Measurements from ENCODE around the gene PALM.

The PALM gene

DNA sequence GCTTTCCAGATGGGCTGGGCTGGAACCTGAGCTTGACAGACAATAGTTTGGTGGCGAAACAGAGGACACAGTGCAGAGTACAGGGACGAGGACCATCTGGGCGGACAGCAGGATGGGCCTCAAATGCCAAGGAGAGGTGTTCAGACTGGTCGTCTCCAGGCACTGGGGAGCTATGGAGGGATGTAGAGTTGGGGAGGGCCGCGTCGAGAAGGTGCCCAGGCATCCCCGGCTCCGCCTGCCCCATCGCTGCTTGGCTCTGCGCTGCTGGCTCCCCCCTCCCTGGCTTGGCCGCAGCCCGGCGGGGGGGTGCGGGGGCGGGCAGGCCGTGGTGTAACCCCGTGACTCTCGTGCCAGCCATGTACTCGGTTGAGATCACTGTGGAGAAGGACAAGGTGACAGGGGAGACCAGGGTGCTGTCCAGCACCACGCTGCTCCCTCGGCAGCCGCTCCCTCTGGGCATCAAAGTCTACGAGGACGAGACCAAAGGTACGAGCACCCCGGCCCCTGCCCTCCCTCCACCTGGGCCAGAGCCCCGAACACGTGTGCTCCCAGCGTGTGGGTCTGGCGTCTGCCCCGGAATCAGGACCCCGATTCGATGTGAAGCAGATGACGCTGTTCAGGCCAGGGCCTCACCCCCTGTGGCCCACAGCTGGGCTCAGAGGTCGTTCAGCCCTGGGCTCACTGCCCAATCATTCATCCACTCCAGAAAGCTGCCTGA lies 31.4 kb downstream of the PALM start:
- TF ChIP-seq EP300 (IDR thresholded peaks at IDR 0.05; ENCODE audit: borderline replicate concordance) (peak; percentile 90; the same call in 1 of the 2 replicates), RAD21 (IDR thresholded peaks at IDR 0.05; ENCODE audit: low read depth) (peak; percentile 9; the same call in 1 of the 2 replicates), YY1 (IDR thresholded peaks at IDR 0.05; ENCODE audit: low read depth) (0 out of 2 replicates have a peak, but pooled peaks have one; percentile 6), TAF1 (IDR thresholded peaks at IDR 0.05; ENCODE audit: low read depth) (no peak), TEAD4 (IDR thresholded peaks at IDR 0.05) (peak; percentile 59; the same call in 1 of the 2 replicates), EGR1 (IDR thresholded peaks at IDR 0.05) (peak; percentile 99), CREB1 (IDR thresholded peaks at IDR 0.05; ENCODE audit: low read depth) (no peak), TCF12 (IDR thresholded peaks at IDR 0.05; ENCODE audit: low read depth) (peak; percentile 97), NFIC (IDR thresholded peaks at IDR 0.05) (peak; percentile 88), FOXM1 (IDR thresholded peaks at IDR 0.05; ENCODE audit: borderline replicate concordance, low read depth) (peak; percentile 55; the same call in 1 of the 2 replicates), ZBTB7A (IDR thresholded peaks at IDR 0.05; ENCODE audit: low read depth) (peak; percentile 26; the same call in 1 of the 2 replicates), CEBPB (IDR thresholded peaks at IDR 0.05) (no peak; the same call in 1 of the 2 replicates)
- TF ChIP-seq, protein P1, sequence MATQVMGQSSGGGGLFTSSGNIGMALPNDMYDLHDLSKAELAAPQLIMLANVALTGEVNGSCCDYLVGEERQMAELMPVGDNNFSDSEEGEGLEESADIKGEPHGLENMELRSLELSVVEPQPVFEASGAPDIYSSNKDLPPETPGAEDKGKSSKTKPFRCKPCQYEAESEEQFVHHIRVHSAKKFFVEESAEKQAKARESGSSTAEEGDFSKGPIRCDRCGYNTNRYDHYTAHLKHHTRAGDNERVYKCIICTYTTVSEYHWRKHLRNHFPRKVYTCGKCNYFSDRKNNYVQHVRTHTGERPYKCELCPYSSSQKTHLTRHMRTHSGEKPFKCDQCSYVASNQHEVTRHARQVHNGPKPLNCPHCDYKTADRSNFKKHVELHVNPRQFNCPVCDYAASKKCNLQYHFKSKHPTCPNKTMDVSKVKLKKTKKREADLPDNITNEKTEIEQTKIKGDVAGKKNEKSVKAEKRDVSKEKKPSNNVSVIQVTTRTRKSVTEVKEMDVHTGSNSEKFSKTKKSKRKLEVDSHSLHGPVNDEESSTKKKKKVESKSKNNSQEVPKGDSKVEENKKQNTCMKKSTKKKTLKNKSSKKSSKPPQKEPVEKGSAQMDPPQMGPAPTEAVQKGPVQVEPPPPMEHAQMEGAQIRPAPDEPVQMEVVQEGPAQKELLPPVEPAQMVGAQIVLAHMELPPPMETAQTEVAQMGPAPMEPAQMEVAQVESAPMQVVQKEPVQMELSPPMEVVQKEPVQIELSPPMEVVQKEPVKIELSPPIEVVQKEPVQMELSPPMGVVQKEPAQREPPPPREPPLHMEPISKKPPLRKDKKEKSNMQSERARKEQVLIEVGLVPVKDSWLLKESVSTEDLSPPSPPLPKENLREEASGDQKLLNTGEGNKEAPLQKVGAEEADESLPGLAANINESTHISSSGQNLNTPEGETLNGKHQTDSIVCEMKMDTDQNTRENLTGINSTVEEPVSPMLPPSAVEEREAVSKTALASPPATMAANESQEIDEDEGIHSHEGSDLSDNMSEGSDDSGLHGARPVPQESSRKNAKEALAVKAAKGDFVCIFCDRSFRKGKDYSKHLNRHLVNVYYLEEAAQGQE (IDR thresholded peaks at IDR 0.05; ENCODE audit: low read depth) = peak; percentile 88
- TF ChIP-seq, protein P2, sequence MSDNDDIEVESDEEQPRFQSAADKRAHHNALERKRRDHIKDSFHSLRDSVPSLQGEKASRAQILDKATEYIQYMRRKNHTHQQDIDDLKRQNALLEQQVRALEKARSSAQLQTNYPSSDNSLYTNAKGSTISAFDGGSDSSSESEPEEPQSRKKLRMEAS (IDR thresholded peaks at IDR 0.05) = peak; percentile 98
- TF ChIP-seq, protein P3, sequence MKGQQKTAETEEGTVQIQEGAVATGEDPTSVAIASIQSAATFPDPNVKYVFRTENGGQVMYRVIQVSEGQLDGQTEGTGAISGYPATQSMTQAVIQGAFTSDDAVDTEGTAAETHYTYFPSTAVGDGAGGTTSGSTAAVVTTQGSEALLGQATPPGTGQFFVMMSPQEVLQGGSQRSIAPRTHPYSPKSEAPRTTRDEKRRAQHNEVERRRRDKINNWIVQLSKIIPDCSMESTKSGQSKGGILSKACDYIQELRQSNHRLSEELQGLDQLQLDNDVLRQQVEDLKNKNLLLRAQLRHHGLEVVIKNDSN (IDR thresholded peaks at IDR 0.05) = peak; percentile 66

DNA sequence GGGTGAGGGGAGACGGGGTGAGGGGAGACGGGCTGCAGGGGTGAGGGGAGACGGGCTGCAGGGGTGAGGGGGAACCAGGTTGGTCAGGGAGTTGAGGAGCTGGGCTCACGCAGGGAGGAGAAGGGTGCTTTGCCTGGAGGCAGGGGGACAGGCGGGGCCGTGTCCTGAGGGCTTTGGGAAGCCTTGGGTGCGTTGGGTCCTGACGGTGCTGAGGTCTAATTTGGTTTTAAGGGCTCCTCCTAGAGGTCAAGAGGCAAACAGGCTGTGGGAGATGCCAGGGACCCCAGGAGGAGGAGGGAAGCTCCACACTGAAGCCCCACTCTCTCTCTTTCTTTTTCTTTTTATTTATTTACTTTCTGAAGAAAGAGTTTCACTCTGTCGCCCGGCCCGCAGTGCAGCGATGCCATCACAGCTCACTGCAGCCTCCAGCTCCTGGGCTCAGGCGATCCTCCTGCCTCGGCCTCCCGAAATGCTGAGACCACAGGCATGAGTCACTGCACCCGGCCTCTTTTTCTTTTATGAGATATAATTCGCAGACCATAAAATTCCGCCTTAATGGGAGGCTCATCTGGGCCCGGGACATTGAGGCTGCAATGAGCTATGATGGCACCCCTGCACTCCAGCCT lies 32.9 kb downstream of the PALM start:
- TF ChIP-seq, protein P1 (IDR thresholded peaks at IDR 0.05; ENCODE audit: low read depth) = no peak
- TF ChIP-seq, protein P3 (IDR thresholded peaks at IDR 0.05) = no peak
- TF ChIP-seq ZBTB7A (IDR thresholded peaks at IDR 0.05; ENCODE audit: low read depth) (no peak), YY1 (IDR thresholded peaks at IDR 0.05; ENCODE audit: low read depth) (no peak), CEBPB (IDR thresholded peaks at IDR 0.05) (no peak), CREB1 (IDR thresholded peaks at IDR 0.05; ENCODE audit: low read depth) (no peak), TCF12 (IDR thresholded peaks at IDR 0.05; ENCODE audit: low read depth) (no peak), TAF1 (IDR thresholded peaks at IDR 0.05; ENCODE audit: low read depth) (no peak), NFIC (IDR thresholded peaks at IDR 0.05) (no peak), FOXM1 (IDR thresholded peaks at IDR 0.05; ENCODE audit: borderline replicate concordance, low read depth) (no peak), EP300 (IDR thresholded peaks at IDR 0.05; ENCODE audit: borderline replicate concordance) (no peak), TEAD4 (IDR thresholded peaks at IDR 0.05) (no peak), RAD21 (IDR thresholded peaks at IDR 0.05; ENCODE audit: low read depth) (no peak; the same call in 1 of the 2 replicates), EGR1 (IDR thresholded peaks at IDR 0.05) (no peak)
- TF ChIP-seq, protein P2 (IDR thresholded peaks at IDR 0.05) = no peak

DNA sequence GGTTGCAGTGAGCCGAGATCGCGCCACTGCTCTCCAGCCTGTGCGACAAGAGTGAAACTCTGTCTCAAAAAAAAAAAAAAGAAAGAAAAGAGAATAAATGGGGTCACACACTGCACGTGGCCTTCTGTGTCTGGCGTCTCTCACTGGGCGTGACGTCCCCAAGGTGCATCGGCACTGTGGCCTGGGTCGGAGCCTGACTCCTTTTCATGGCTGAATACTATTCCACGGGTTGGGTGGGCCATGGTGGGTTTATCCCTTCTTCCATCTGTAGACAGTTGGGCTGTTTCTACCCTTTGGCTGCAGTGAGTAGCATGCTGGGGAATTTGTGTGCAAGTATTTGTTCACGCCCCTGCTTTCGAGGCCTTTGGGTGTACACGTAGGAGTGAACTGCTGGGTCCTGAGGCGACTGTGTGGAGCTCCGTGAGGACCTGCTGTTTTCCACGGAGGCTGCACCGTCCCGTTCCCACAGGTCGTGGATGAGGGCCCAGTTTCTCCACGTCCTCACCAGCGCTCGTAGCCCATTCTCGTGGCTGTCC lies 33.9 kb downstream of the PALM start:
- no peak for TF ChIP-seq CEBPB (IDR thresholded peaks at IDR 0.05)
- TF ChIP-seq, protein P2 (IDR thresholded peaks at IDR 0.05) = no peak
- no peak for TF ChIP-seq EP300 (IDR thresholded peaks at IDR 0.05; ENCODE audit: borderline replicate concordance)
- TF ChIP-seq NFIC (IDR thresholded peaks at IDR 0.05) = no peak
- TF ChIP-seq RAD21 (IDR thresholded peaks at IDR 0.05; ENCODE audit: low read depth) = no peak
- TF ChIP-seq, protein P3 (IDR thresholded peaks at IDR 0.05) = no peak
- no peak for TF ChIP-seq EGR1 (IDR thresholded peaks at IDR 0.05)
- no peak for TF ChIP-seq TEAD4 (IDR thresholded peaks at IDR 0.05)
- no peak for TF ChIP-seq CREB1 (IDR thresholded peaks at IDR 0.05; ENCODE audit: low read depth)

DNA sequence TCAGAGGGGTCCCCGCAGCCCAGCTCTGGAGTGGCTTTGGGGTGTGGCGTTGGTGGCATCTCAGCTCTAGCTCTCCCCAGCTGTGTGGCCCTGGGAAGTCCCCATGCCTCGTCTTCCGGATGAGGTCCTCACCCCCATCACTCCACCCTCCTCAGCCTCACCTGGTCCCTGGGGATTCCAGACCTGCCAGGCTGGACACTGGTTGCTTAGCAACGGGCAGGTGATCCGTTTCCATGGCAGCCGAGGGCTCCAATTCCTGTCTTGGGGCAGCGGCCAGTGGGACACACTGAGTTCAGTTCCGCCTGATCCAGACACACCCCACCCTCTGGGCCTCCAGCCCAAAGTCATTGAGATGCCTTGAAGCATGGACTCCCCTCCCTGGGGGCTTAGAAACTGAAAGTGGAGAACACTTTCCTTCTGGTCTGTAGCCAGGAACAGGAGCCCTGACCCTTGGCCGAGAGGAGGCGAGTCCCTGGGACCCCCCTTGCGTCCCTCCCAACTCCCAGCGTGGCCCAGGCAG lies 34.5 kb downstream of the PALM start:
- TF ChIP-seq, protein P3 (IDR thresholded peaks at IDR 0.05) = peak; percentile 68
- no peak for TF ChIP-seq TAF1 (IDR thresholded peaks at IDR 0.05; ENCODE audit: low read depth)
- TF ChIP-seq ZBTB7A (IDR thresholded peaks at IDR 0.05; ENCODE audit: low read depth) = peak; percentile 88
- peak; percentile 84 for TF ChIP-seq NFIC (IDR thresholded peaks at IDR 0.05)
- TF ChIP-seq CEBPB (IDR thresholded peaks at IDR 0.05) = no peak
- peak; percentile 5; the same call in 1 of the 2 replicates for TF ChIP-seq RAD21 (IDR thresholded peaks at IDR 0.05; ENCODE audit: low read depth)
- TF ChIP-seq, protein P1 (IDR thresholded peaks at IDR 0.05; ENCODE audit: low read depth) = no peak
- peak; percentile 80 for TF ChIP-seq EP300 (IDR thresholded peaks at IDR 0.05; ENCODE audit: borderline replicate concordance)
- 0 out of 2 replicates have a peak, but pooled peaks have one; percentile 43 for TF ChIP-seq FOXM1 (IDR thresholded peaks at IDR 0.05; ENCODE audit: borderline replicate concordance, low read depth)
- no peak for TF ChIP-seq CREB1 (IDR thresholded peaks at IDR 0.05; ENCODE audit: low read depth)
- peak; percentile 85 for TF ChIP-seq TCF12 (IDR thresholded peaks at IDR 0.05; ENCODE audit: low read depth)
- TF ChIP-seq EGR1 (IDR thresholded peaks at IDR 0.05) = no peak; the same call in 1 of the 2 replicates
- TF ChIP-seq, protein P2 (IDR thresholded peaks at IDR 0.05) = peak; percentile 52; the same call in 1 of the 2 replicates
- no peak for TF ChIP-seq YY1 (IDR thresholded peaks at IDR 0.05; ENCODE audit: low read depth)
- TF ChIP-seq TEAD4 (IDR thresholded peaks at IDR 0.05) = no peak
